HL-60 (cell line): ENCODE measurements around the gene CCNY.

Source experiments
- POLR2AphosphoS5 ChIP-seq: IDR thresholded peaks from 2 replicates; pipeline ENCODE4 v1.6.1; 2012; ENCODE audit warnings: low read depth
- SPI1 ChIP-seq: IDR thresholded peaks from 2 replicates; pipeline ENCODE4 v1.6.1; 2012; ENCODE audit warnings: low read depth, mild to moderate bottlenecking, borderline replicate concordance
- TF ChIP-seq, protein P1 (sequence below): IDR thresholded peaks from one replicate; pipeline ENCODE4 v1.5.1; 2011; ENCODE audit warnings: low read length, control low read depth, inconsistent platforms; ENCODE audit not compliant: insufficient read depth
- TF ChIP-seq, protein P2 (sequence below): IDR thresholded peaks from 2 replicates; pipeline ENCODE4 v1.6.1; 2012; ENCODE audit warnings: low read depth; ENCODE audit not compliant: insufficient replicate concordance

DNA sequence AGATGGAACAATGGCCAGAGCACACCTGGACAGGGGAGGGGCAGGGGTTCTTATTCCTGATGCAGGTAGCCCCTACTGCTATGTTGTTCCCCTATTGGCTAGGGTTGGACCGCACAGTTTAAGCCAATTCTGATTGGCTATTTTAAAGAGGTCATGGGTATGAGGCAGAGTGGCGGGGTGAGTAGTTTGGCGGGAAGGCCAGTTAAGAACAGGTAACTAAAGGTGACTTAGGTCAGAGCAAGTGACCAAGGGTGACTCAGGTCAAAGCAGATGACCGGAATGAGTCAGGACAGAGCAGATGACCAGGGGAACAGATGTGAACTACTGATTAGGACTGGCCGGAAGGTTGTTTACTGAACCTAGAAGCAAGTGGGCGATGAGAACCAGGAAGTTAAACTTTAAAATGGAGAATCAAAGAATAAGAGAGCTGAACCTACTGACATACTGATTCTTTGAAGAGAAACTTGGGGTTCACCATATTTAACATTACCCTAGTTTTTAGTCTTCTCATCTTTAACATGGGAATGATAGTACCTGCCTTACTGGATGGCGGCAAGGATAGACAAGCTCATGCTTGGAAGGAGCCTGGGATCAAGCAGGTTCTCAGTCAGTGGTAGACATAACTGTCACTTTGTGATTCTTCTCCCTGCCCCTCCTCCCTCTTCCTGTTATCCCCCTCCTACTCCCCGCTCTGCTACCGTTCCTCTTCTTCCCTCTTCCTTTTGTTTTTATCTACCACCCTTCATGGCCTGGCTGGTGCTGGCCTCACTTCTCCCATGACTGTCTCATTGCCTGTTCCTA is 55.0 kb downstream of the CCNY start:
- TF ChIP-seq, protein P1, sequence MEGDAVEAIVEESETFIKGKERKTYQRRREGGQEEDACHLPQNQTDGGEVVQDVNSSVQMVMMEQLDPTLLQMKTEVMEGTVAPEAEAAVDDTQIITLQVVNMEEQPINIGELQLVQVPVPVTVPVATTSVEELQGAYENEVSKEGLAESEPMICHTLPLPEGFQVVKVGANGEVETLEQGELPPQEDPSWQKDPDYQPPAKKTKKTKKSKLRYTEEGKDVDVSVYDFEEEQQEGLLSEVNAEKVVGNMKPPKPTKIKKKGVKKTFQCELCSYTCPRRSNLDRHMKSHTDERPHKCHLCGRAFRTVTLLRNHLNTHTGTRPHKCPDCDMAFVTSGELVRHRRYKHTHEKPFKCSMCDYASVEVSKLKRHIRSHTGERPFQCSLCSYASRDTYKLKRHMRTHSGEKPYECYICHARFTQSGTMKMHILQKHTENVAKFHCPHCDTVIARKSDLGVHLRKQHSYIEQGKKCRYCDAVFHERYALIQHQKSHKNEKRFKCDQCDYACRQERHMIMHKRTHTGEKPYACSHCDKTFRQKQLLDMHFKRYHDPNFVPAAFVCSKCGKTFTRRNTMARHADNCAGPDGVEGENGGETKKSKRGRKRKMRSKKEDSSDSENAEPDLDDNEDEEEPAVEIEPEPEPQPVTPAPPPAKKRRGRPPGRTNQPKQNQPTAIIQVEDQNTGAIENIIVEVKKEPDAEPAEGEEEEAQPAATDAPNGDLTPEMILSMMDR: no peak
- no peak for TF ChIP-seq SPI1
- no peak for TF ChIP-seq POLR2AphosphoS5
- TF ChIP-seq, protein P2, sequence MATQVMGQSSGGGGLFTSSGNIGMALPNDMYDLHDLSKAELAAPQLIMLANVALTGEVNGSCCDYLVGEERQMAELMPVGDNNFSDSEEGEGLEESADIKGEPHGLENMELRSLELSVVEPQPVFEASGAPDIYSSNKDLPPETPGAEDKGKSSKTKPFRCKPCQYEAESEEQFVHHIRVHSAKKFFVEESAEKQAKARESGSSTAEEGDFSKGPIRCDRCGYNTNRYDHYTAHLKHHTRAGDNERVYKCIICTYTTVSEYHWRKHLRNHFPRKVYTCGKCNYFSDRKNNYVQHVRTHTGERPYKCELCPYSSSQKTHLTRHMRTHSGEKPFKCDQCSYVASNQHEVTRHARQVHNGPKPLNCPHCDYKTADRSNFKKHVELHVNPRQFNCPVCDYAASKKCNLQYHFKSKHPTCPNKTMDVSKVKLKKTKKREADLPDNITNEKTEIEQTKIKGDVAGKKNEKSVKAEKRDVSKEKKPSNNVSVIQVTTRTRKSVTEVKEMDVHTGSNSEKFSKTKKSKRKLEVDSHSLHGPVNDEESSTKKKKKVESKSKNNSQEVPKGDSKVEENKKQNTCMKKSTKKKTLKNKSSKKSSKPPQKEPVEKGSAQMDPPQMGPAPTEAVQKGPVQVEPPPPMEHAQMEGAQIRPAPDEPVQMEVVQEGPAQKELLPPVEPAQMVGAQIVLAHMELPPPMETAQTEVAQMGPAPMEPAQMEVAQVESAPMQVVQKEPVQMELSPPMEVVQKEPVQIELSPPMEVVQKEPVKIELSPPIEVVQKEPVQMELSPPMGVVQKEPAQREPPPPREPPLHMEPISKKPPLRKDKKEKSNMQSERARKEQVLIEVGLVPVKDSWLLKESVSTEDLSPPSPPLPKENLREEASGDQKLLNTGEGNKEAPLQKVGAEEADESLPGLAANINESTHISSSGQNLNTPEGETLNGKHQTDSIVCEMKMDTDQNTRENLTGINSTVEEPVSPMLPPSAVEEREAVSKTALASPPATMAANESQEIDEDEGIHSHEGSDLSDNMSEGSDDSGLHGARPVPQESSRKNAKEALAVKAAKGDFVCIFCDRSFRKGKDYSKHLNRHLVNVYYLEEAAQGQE: no peak
